Fibroblast of peridontal ligament (primary cell): ENCODE measurements around the gene ERF.

ENCODE experiments used
- DNase-seq: peaks from one replicate; pipeline ENCODE4 v3.0.0-alpha.2; 2010; ENCODE audit errors: extremely low read depth

ERF gene

GRCh38 chr19:42253245-42254088, 1.5 kb downstream of the ERF start:
- DNase-seq, result no peak

- DNase-seq, result peak; percentile 62
These were observed 2.3 kb downstream of the ERF start for GRCh38 chr19:42252365-42253244.

- DNase-seq, result no peak
These were observed 3.2 kb downstream of the ERF start for GRCh38 chr19:42251572-42252358.

- DNase-seq, result no peak
These were observed 4.0 kb downstream of the ERF start for GRCh38 chr19:42250666-42251531.

- DNase-seq, result no peak
These were observed 4.7 kb downstream of the ERF start for GRCh38 chr19:42250183-42250665.

- DNase-seq, result no peak
These were observed 5.2 kb downstream of the ERF start for GRCh38 chr19:42249769-42250168.

- no peak for DNase-seq
These were observed 5.7 kb downstream of the ERF start for GRCh38 chr19:42249149-42249750.

- DNase-seq, result no peak
These were observed 6.4 kb downstream of the ERF start for GRCh38 chr19:42248270-42249148.

- DNase-seq, result no peak
These were observed 7.2 kb downstream of the ERF start for GRCh38 chr19:42247640-42248199.

GRCh38 chr19:42246922-42247639, 7.8 kb downstream of the ERF start:
- peak; percentile 65 for DNase-seq

GRCh38 chr19:42246143-42246921, 8.6 kb downstream of the ERF start:
- DNase-seq, result peak; percentile 84

- no peak for DNase-seq
These were observed 9.7 kb downstream of the ERF start for GRCh38 chr19:42245231-42245630.

- peak; percentile 91 for DNase-seq
These were observed 10.3 kb downstream of the ERF start for GRCh38 chr19:42244347-42245220.

GRCh38 chr19:42242512-42243409, 12.2 kb downstream of the ERF start, which contains the start of gene GSK3A:
Gene GSK3A, minus strand, starts transcription at chr19:42242602. Its CDS starts 137 bp downstream, at chr19:42242465.
- DNase-seq, result peak; percentile 99

- no peak for DNase-seq
These were observed 12.8 kb downstream of the ERF start for GRCh38 chr19:42242069-42242511.
